MM.1S (cell line): Measurements from ENCODE around the gene SAMD14.
"Not testable (repeated sequence)": the region's sequence is repeated elsewhere in the genome, so short reads cannot be mapped to it uniquely, and the experiment has no call there.

Experiments
- DNase-seq: peaks from one replicate; pipeline ENCODE4 v3.0.0-alpha.2; 2015
- H2AFZ ChIP-seq: fragments of 300-600 bp; sonication (generic); 2 replicates; pipeline ENCODE4 v1.6.0; 2016; ENCODE audit warnings: antibody characterized with exemption, low read length
- H3F3A ChIP-seq: fragments of 300-600 bp; sonication (generic); 2 replicates; pipeline ENCODE4 v1.6.1; 2016; ENCODE audit warnings: mild to moderate bottlenecking, antibody characterized with exemption, low read length, moderate library complexity, mixed read lengths; ENCODE audit not compliant: insufficient read depth
- H3K27ac ChIP-seq: fragments of 300-600 bp; sonication (generic); 2 replicates; pipeline ENCODE4 v1.5.1; 2016; ENCODE audit warnings: mild to moderate bottlenecking, low read length
- H3K27me3 ChIP-seq: fragments of 300-600 bp; sonication (generic); replicated peaks from 2 replicates; pipeline ENCODE4 v1.6.0; 2016; ENCODE audit warnings: low read length; ENCODE audit not compliant: insufficient read depth
- H3K36me3 ChIP-seq: fragments of 300-600 bp; sonication (generic); replicated peaks from 2 replicates; pipeline ENCODE4 v1.6.1; 2016; ENCODE audit warnings: mild to moderate bottlenecking, low read length, mixed read lengths; ENCODE audit not compliant: insufficient read depth
- H3K4me1 ChIP-seq: fragments of 300-600 bp; sonication (generic); 2 replicates; pipeline ENCODE4 v1.6.1; 2016; ENCODE audit warnings: low read length, mixed read lengths
- H3K4me2 ChIP-seq: fragments of 300-600 bp; sonication (generic); 2 replicates; pipeline ENCODE4 v1.6.0; 2016; ENCODE audit warnings: low read depth, low read length
- H3K4me3 ChIP-seq: fragments of 300-600 bp; sonication (generic); 2 replicates; pipeline ENCODE4 v1.5.1; 2016; ENCODE audit warnings: low read length, mixed read lengths
- H3K79me2 ChIP-seq: fragments of 300-600 bp; sonication (generic); 2 replicates; pipeline ENCODE4 v1.6.1; 2016; ENCODE audit warnings: mixed run types, low read length, mixed read lengths
- H3K9ac ChIP-seq: fragments of 300-600 bp; sonication (generic); 2 replicates; pipeline ENCODE4 v1.6.1; 2016; ENCODE audit warnings: low read length, mixed read lengths
- H3K9me2 ChIP-seq: fragments of 300-600 bp; sonication (generic); replicated peaks from 2 replicates; pipeline ENCODE4 v1.6.1; 2016; ENCODE audit warnings: mild to moderate bottlenecking, low read length, mixed read lengths; ENCODE audit not compliant: insufficient read depth
- H3K9me3 ChIP-seq: fragments of 300-600 bp; sonication (generic); replicated peaks from 2 replicates; pipeline ENCODE4 v1.6.1; 2016; ENCODE audit warnings: mild to moderate bottlenecking, low read length, mixed read lengths; ENCODE audit not compliant: insufficient read depth
- H4K20me1 ChIP-seq: fragments of 300-600 bp; sonication (generic); 2 replicates; pipeline ENCODE4 v1.6.1; 2016; ENCODE audit warnings: mild to moderate bottlenecking, low read length, moderate library complexity, mixed read lengths; ENCODE audit not compliant: insufficient read depth
- EZH2 ChIP-seq: fragments of 300-600 bp; sonication (generic); optimal IDR thresholded peaks from 2 replicates; pipeline ENCODE3; 2017; ENCODE audit warnings: low read depth, mild to moderate bottlenecking, antibody characterized with exemption, low read length, mixed read lengths
- EZH2phosphoT487 ChIP-seq: fragments of 300-600 bp; sonication (generic); IDR thresholded peaks from 2 replicates; pipeline ENCODE4 v1.6.1; 2018; ENCODE audit warnings: antibody characterized with exemption, low read length
- TF ChIP-seq, protein P1 (sequence below): fragments of 300-600 bp; sonication (generic); IDR thresholded peaks from 2 replicates; pipeline ENCODE4 v1.5.1; 2016; ENCODE audit warnings: antibody characterized with exemption, low read length, mixed read lengths

Gene SAMD14

GRCh38 chr17:50062293-50063243 lies 67.4 kb downstream of the SAMD14 start:
- Histone ChIP-seq H3K4me1 (peaks cover 10% of the 10 kb centered on the region; the same call in 1 of the 2 replicates), H3K9me3 (no peaks in the 10 kb centered on the region), H2AFZ (no peak overlapping the region), H3K36me3 (no peaks in the 10 kb centered on the region), H3K4me3 (no peak overlapping the region), H3K27ac (no peak overlapping the region), H3F3A (no peaks in the 10 kb centered on the region), H3K27me3 (no peaks in the 10 kb centered on the region), H3K79me2 (peaks cover 22% of the 10 kb centered on the region), H3K4me2 (no peak overlapping the region), H4K20me1 (no peaks in the 10 kb centered on the region), H3K9ac (no peak overlapping the region), H3K9me2 (no peaks in the 10 kb centered on the region)
- no peak for DNase-seq
- no peak for TF ChIP-seq EZH2
- no peak for TF ChIP-seq EZH2phosphoT487
- TF ChIP-seq, protein P1, sequence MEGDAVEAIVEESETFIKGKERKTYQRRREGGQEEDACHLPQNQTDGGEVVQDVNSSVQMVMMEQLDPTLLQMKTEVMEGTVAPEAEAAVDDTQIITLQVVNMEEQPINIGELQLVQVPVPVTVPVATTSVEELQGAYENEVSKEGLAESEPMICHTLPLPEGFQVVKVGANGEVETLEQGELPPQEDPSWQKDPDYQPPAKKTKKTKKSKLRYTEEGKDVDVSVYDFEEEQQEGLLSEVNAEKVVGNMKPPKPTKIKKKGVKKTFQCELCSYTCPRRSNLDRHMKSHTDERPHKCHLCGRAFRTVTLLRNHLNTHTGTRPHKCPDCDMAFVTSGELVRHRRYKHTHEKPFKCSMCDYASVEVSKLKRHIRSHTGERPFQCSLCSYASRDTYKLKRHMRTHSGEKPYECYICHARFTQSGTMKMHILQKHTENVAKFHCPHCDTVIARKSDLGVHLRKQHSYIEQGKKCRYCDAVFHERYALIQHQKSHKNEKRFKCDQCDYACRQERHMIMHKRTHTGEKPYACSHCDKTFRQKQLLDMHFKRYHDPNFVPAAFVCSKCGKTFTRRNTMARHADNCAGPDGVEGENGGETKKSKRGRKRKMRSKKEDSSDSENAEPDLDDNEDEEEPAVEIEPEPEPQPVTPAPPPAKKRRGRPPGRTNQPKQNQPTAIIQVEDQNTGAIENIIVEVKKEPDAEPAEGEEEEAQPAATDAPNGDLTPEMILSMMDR = no peak

- not testable (repeated sequence) for H3K4me2 ChIP-seq, H2AFZ ChIP-seq, H3K4me3 ChIP-seq, H3K27ac ChIP-seq, H3K27me3 ChIP-seq, H3K9me2 ChIP-seq, H3K36me3 ChIP-seq, H3F3A ChIP-seq, H3K9ac ChIP-seq, H4K20me1 ChIP-seq, DNase-seq, H3K9me3 ChIP-seq
- Histone ChIP-seq H3K4me1 (peaks cover 19% of the 10 kb centered on the region), H3K79me2 (peaks cover 30% of the 10 kb centered on the region)
These were observed 68.3 kb downstream of the SAMD14 start for GRCh38 chr17:50061713-50062045.

DNA sequence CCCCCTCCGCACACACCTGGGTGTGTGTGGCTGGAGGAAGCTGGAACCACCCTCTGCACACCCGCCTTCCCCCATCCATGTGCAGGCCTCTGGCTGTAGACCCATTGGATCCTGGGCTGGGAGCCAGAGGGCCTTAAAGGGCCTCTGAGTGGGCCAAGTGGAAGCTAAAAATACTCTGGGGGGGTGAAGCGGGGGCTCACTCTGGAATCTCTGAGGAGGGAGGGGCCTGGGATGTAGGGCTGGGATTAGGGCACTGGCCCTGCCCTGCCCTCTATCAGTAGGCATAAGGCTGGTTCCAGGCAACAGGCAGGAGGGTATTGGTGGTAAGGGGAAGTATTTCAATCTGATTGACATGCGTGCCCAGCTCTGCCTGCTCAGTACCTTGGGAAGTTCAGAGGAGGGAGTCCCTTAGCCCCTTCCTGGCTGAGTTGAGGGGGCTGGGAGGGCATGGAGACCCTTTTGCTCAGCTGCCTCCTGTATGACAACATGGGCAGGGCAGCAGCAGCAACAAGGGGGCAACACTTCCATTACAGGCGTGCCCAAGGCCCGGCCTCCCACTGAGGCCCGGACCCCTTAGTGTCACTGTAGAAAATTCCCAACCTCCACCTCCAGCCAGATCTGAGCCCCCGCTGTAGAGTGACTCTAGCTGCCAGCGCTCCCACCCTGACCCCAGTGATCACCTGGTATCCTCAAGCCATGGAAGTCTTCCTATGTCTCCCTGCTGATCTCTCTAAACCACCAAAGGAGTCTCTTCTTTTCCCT lies 68.8 kb downstream of the SAMD14 start:
- peaks cover 30% of the 10 kb centered on the region for H3K79me2 ChIP-seq
- no peaks in the 10 kb centered on the region for H3K9me3 ChIP-seq
- TF ChIP-seq, protein P1 = no peak
- TF ChIP-seq EZH2 (no peak), EZH2phosphoT487 (no peak)
- H3K27me3 ChIP-seq = no peaks in the 10 kb centered on the region
- H3K4me2 ChIP-seq = no peak overlapping the region
- H3K4me3 ChIP-seq = no peak overlapping the region
- peaks cover 19% of the 10 kb centered on the region for H3K4me1 ChIP-seq
- no peaks in the 10 kb centered on the region for H3K36me3 ChIP-seq
- H3F3A ChIP-seq = peaks cover 2% of the 10 kb centered on the region; the same call in 1 of the 2 replicates
- no peaks in the 10 kb centered on the region for H3K9me2 ChIP-seq
- no peak overlapping the region for H2AFZ ChIP-seq
- no peak overlapping the region for H3K27ac ChIP-seq
- H3K9ac ChIP-seq = no peak overlapping the region
- H4K20me1 ChIP-seq = no peaks in the 10 kb centered on the region
- DNase-seq = no peak
